Measurements from ENCODE around the gene KANK4. TPM values are rescaled to one million over a fixed set of nuclear protein-coding genes. Genes with fewer than 3 reads are reported as not detected.

KANK4 gene
- total RNA-seq, 2 experiments from 2014 or later, result not detected

DNA sequence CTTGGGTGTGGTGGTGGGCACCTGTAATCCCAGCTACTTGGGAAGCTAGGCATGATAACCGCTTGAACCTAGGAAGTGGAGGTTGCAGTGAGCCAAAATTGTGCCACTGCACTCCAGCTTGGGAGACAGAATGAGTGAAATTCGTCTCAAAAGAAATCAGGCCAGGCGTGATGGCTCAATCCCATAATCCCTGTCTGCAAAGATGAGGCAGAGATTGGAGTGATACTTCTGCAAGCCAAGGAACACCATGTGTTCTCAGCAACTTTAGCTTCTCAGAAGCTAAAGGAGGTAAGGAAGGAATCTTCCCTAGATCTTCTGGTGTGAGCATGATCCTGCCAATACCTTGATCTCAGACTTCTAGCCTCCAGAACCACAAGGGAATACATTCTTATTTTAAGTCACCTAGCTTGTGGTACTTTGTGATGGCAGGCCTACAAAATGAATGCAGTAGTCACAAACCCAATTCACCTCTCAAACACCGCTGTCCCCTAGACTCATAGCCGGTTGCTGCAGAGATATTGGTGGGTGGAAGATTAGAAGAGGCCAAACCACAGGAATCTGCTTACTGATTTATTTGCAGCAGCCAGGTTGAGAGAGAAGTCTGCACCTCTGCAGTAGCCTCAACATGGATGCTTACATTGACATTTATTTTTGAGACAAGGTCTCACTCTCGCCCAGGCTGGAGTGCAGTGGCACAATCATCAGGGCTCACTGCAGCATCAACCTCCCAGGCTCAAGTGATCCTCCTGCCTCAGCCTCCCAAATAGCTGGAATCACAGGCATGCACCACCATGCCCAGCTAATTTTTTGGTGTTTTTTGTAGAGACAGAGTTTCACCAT is 105.9 kb downstream of the KANK4 start:
- Mint-ChIP-seq H3K27ac (no peak overlapping the region), H3K4me3 (no peak overlapping the region), H3K27me3 (no peaks in the 10 kb centered on the region), H3K4me1 (ENCODE audit: low read depth) (peaks cover 8% of the 10 kb centered on the region), H3K36me3 (ENCODE audit: low read depth) (peaks cover 2% of the 10 kb centered on the region), H3K9me3 (peaks cover 10% of the 10 kb centered on the region)
- DNase-seq (no peak), ATAC-seq (no peak)
- POLR2A ChIA-PET, result no interaction called here
- intact Hi-C loops (cut with micrococcal nuclease), result no loop called here
- TF ChIP-seq, protein P1, sequence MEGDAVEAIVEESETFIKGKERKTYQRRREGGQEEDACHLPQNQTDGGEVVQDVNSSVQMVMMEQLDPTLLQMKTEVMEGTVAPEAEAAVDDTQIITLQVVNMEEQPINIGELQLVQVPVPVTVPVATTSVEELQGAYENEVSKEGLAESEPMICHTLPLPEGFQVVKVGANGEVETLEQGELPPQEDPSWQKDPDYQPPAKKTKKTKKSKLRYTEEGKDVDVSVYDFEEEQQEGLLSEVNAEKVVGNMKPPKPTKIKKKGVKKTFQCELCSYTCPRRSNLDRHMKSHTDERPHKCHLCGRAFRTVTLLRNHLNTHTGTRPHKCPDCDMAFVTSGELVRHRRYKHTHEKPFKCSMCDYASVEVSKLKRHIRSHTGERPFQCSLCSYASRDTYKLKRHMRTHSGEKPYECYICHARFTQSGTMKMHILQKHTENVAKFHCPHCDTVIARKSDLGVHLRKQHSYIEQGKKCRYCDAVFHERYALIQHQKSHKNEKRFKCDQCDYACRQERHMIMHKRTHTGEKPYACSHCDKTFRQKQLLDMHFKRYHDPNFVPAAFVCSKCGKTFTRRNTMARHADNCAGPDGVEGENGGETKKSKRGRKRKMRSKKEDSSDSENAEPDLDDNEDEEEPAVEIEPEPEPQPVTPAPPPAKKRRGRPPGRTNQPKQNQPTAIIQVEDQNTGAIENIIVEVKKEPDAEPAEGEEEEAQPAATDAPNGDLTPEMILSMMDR (IDR thresholded peaks at IDR 0.05), result no peak
- CTCF ChIA-PET, result no interaction called here

DNA sequence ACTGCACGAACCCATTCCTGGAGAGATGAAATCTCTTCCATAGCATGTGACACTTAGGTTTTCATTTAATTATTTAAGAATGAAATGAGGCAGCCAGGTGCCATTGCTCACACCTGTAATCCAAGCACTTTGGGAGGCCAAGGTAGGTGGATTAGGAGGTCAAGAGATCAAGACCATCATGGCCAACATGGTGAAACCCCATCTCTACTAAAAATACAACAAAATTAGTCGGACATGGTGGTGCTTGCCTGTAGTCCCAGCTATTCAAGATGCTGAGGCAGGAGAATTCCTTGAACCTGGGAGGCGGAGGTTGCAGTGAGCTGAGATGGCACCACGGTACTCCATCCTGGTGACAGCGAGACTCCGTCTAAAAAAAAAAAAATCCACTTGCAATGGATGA is 106.8 kb downstream of the KANK4 start:
- ATAC-seq, result no peak
- ChIA-PET POLR2A (no interaction called here), CTCF (no interaction called here)
- TF ChIP-seq, protein P1 (IDR thresholded peaks at IDR 0.05), result no peak
- peaks cover 8% of the 10 kb centered on the region for H3K4me1 Mint-ChIP-seq (ENCODE audit: low read depth)
- H3K27me3 Mint-ChIP-seq, result no peaks in the 10 kb centered on the region
- no peak overlapping the region for H3K27ac Mint-ChIP-seq
- DNase-seq, result no peak
- no peak overlapping the region for H3K4me3 Mint-ChIP-seq
- intact Hi-C loops (cut with micrococcal nuclease), result no loop called here
- peaks cover 2% of the 10 kb centered on the region for H3K36me3 Mint-ChIP-seq (ENCODE audit: low read depth)
- peaks cover 10% of the 10 kb centered on the region for H3K9me3 Mint-ChIP-seq

DNA sequence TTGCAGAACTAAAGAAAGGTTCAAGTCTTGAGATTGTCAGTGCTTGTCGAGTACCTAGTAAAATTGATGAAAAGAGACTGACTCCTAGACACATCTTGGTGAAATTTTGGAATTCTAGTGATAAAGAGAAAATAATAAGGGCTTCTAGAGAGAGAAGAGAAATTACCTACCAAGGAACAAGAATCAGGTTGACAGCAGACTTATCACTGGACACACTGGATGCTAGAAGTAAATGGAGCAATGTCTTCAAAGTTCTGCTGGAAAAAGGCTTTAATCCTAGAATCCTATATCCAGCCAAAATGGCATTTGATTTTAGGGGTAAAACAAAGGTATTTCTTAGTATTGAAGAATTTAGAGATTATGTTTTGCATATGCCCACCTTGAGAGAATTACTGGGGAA is 108.3 kb downstream of the KANK4 start:
- peaks cover 2% of the 10 kb centered on the region for H3K36me3 Mint-ChIP-seq (ENCODE audit: low read depth)
- intact Hi-C loops (cut with micrococcal nuclease), result no loop called here
- POLR2A ChIA-PET, result no interaction called here
- TF ChIP-seq, protein P1 (IDR thresholded peaks at IDR 0.05), result no peak
- H3K27ac Mint-ChIP-seq, result no peak overlapping the region
- no peak for ATAC-seq
- H3K4me1 Mint-ChIP-seq (ENCODE audit: low read depth), result peaks cover 8% of the 10 kb centered on the region
- H3K27me3 Mint-ChIP-seq, result peaks cover 4% of the 10 kb centered on the region
- H3K4me3 Mint-ChIP-seq, result no peak overlapping the region
- no peak for DNase-seq
- peaks cover 14% of the 10 kb centered on the region for H3K9me3 Mint-ChIP-seq
- CTCF ChIA-PET, result no interaction called here

DNA sequence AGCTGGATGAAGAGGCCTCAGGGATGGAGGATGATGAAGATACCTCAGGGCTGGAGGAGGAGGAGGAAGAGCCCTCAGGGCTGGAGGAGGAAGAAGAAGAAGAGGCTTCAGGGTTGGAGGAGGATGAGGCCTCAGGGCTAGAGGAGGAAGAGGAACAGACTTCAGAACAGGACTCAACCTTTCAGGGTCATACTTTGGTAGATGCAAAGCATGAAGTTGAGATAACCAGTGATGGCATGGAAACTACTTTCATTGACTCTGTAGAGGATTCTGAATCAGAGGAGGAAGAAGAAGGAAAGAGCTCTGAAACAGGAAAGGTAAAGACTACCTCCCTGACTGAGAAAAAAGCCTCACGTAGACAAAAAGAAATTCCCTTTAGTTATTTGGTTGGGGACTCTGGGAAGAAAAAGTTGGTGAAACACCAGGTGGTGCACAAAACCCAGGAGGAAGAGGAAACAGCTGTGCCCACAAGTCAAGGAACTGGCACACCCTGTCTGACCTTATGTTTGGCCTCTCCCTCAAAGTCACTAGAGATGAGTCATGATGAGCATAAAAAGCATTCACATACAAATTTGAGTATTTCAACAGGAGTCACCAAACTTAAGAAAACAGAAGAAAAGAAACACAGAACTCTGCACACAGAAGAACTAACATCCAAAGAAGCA is 109.2 kb downstream of the KANK4 start:
- intact Hi-C loops (cut with micrococcal nuclease), result no loop called here
- H3K27ac Mint-ChIP-seq, result no peak overlapping the region

More for the DNA sequence above, 109.2 kb downstream of the KANK4 start:
- Mint-ChIP-seq H3K36me3 (ENCODE audit: low read depth) (peaks cover 2% of the 10 kb centered on the region), H3K4me3 (no peak overlapping the region), H3K27me3 (peaks cover 4% of the 10 kb centered on the region), H3K4me1 (ENCODE audit: low read depth) (peaks cover 8% of the 10 kb centered on the region), H3K9me3 (peaks cover 14% of the 10 kb centered on the region)
- DNase-seq (no peak), ATAC-seq (no peak)
- ChIA-PET CTCF (no interaction called here), POLR2A (no interaction called here)
- TF ChIP-seq, protein P1 (IDR thresholded peaks at IDR 0.05), result no peak
